ENCODE results near the gene ADCY2. TPM values are rescaled to one million over a fixed set of nuclear protein-coding genes. Genes with fewer than 3 reads are reported as not detected.

The ADCY2 gene
- polyA plus RNA-seq, 1 of the 3 experiments (the other 2 are of a cell fraction) = not detected

GRCh38 chr5:7756453-7756852, 360.5 kb downstream of the ADCY2 start (continued):
- no peak for TF ChIP-seq NRF1 (IDR thresholded peaks at IDR 0.05; ENCODE audit: low read depth, low read length)

- H3F3A ChIP-seq (replicated peaks; ENCODE audit: insufficient read depth) = no peaks in the 10 kb centered on the region
Observed at GRCh38 chr5:7759257-7759871, 363.4 kb downstream of the ADCY2 start.

DNA sequence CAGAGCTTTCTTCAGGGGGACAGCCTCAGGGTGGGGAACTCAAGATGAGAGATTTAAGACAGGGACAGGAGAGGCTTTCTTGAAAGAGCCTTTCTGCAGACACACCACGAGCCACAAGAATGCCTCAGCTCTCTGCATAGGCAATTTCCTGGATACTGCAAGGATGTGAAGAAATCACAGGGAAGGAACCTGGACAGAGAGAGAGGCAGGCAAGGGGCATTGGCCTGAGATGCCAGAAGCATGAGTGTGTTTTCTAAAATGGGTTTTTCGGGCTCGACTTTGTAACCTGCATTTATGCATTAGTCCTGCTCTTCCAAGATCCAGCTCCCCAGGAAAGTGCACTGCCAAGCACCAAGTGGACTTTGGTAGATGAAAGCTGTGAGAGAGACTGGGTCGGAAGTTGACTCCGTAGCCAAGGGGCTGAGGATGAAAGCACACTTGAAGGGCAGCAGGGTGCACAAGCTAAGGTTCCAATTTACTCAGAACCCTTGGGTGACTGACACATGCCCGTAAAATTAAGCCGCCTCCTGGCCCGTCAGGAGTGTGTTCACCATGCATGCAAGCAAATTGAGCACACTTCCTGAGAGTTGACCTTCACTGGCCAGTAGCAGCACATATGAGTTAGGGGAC, 364.1 kb downstream of the ADCY2 start:
- CTCF ChIA-PET = interaction anchor here (1.0 to 2.7 kb wide), 3 partner anchors 9 to 14 kb away, joined by 3 to 16 read pairs (median 4); no protein-coding TSS in a partner anchor
- Histone ChIP-seq H3K9me3 (no peaks in the 10 kb centered on the region), H2AFZ (ENCODE audit: low read depth) (no peak overlapping the region), H3K36me3 (replicated peaks in 1 of 2; ENCODE audit: control insufficient read depth in 1 of 2, insufficient read depth in 2 of 2, low read length in 1 of 2) (no peaks in the 10 kb centered on the region), H3K9me2 (no peaks in the 10 kb centered on the region), H3K79me2 (ENCODE audit: insufficient read depth) (no peaks in the 10 kb centered on the region), H3F3A (replicated peaks; ENCODE audit: insufficient read depth) (no peaks in the 10 kb centered on the region), H3K4me3 (ENCODE audit: low read depth in 2 of 2, low read length in 1 of 2) (no peak overlapping the region), H3K27ac (ENCODE audit: low read depth in 2 of 2, low read length in 1 of 2) (no peak overlapping the region), H3K4me2 (no peak overlapping the region), H3K27me3 (ENCODE audit: insufficient read depth) (peaks cover 32% of the 10 kb centered on the region; the same call in 1 of the 2 replicates), H4K20me1 (ENCODE audit: insufficient read depth) (no peaks in the 10 kb centered on the region), H3K9ac (no peak overlapping the region), H3K4me1 (ENCODE audit: control insufficient read depth in 1 of 2, insufficient read depth in 2 of 2, low read depth in 1 of 2, low read length in 1 of 2) (no peaks in the 10 kb centered on the region)
- POLR2A ChIA-PET = no interaction called here
- DNase-seq = no peak
- WGBS (ENCODE audit: low lambda C conversion rate) = 20% methylated on average over 8 of the region's 8 CpGs
- TF ChIP-seq TAF1 (IDR thresholded peaks at IDR 0.05; ENCODE audit: borderline replicate concordance, low read depth, low read length) = no peak

More at GRCh38 chr5:7759257-7759871, 363.4 kb downstream of the ADCY2 start:
- 0% methylated on average over 4 of the region's 8 CpGs for WGBS (ENCODE audit: low lambda C conversion rate)
- H3K4me2 ChIP-seq = no peak overlapping the region
- no peak for DNase-seq
- no peak for TF ChIP-seq FOXM1 (IDR thresholded peaks at IDR 0.05; ENCODE audit: low read depth)
- TF ChIP-seq MXI1 (IDR thresholded peaks at IDR 0.05; ENCODE audit: low read depth, low read length) = no peak
- TF ChIP-seq RAD21 (IDR thresholded peaks at IDR 0.05; ENCODE audit: low read length) = no peak
- no peak for TF ChIP-seq PBX3 (IDR thresholded peaks at IDR 0.05)
- TF ChIP-seq TAF1 (IDR thresholded peaks at IDR 0.05; ENCODE audit: borderline replicate concordance, low read depth, low read length) = no peak
- no peak for TF ChIP-seq RCOR1 (IDR thresholded peaks at IDR 0.05; ENCODE audit: low read length)
- no peak for TF ChIP-seq FOSL2 (IDR thresholded peaks at IDR 0.05; ENCODE audit: borderline replicate concordance, low read depth)
- no peak for TF ChIP-seq MEF2A (IDR thresholded peaks at IDR 0.05; ENCODE audit: borderline replicate concordance, low read depth)
- H4K20me1 ChIP-seq (ENCODE audit: insufficient read depth) = no peaks in the 10 kb centered on the region
- H3K4me1 ChIP-seq (ENCODE audit: control insufficient read depth in 1 of 2, insufficient read depth in 2 of 2, low read depth in 1 of 2, low read length in 1 of 2) = no peaks in the 10 kb centered on the region
- H3K4me3 ChIP-seq (ENCODE audit: low read depth in 2 of 2, low read length in 1 of 2) = no peak overlapping the region
- H2AFZ ChIP-seq (ENCODE audit: low read depth) = no peak overlapping the region
- peaks cover 32% of the 10 kb centered on the region; the same call in 1 of the 2 replicates for H3K27me3 ChIP-seq (ENCODE audit: insufficient read depth)
- no peak overlapping the region for H3K27ac ChIP-seq (ENCODE audit: low read depth in 2 of 2, low read length in 1 of 2)
- no peaks in the 10 kb centered on the region for H3K9me2 ChIP-seq
- ChIA-PET CTCF (interaction anchor here (1.0 to 2.7 kb wide), 3 partner anchors 10 to 14 kb away, joined by 3 to 16 read pairs (median 4); no protein-coding TSS in a partner anchor), POLR2A (no interaction called here)
- H3K9me3 ChIP-seq = no peaks in the 10 kb centered on the region
- H3K36me3 ChIP-seq (replicated peaks in 1 of 2; ENCODE audit: control insufficient read depth in 1 of 2, insufficient read depth in 2 of 2, low read length in 1 of 2) = no peaks in the 10 kb centered on the region
- no peak overlapping the region for H3K9ac ChIP-seq
- H3K79me2 ChIP-seq (ENCODE audit: insufficient read depth) = no peaks in the 10 kb centered on the region

Measured in SK-N-SH (cell line).